Neural crest cell (in vitro differentiated cells): Measurements from ENCODE around the gene ADCK1. TPM values are rescaled to one million over a fixed set of nuclear protein-coding genes. Genes with fewer than 3 reads are reported as not detected.

Source experiments
- DNase-seq: peaks from one replicate; pipeline ENCODE4 v3.0.0; 2021; ENCODE audit warnings: low read depth, mixed read lengths, low spot score
- H3K27ac Mint-ChIP-seq: one replicate; pipeline ENCODE4 v1.8.0; 2021; ENCODE audit warnings: mild to moderate bottlenecking, mixed read lengths; ENCODE audit not compliant: unreplicated experiment
- H3K27me3 Mint-ChIP-seq: 2 replicates; pipeline ENCODE4 v1.8.0; 2021; ENCODE audit warnings: low read depth, mild to moderate bottlenecking, mixed read lengths
- H3K36me3 Mint-ChIP-seq: 2 replicates; pipeline ENCODE4 v1.8.0; 2021; ENCODE audit warnings: low read depth, mild to moderate bottlenecking, mixed read lengths
- H3K4me1 Mint-ChIP-seq: 2 replicates; pipeline ENCODE4 v1.8.0; 2021; ENCODE audit warnings: mixed read lengths
- H3K4me3 Mint-ChIP-seq: one replicate; pipeline ENCODE4 v1.8.0; 2021; ENCODE audit warnings: mild to moderate bottlenecking, mixed read lengths
- H3K9me3 Mint-ChIP-seq: 2 replicates; pipeline ENCODE4 v1.8.0; 2021; ENCODE audit warnings: mixed read lengths
- CTCF ChIP-seq: fragments of 200-600 bp; sonication (generic); conservative IDR thresholded peaks from 2 replicates; pipeline ENCODE4 v1.5.0; 2021; ENCODE audit warnings: antibody characterized with exemption, mild to moderate bottlenecking
- total RNA-seq: library from RNA; stranded (reverse); gene quantifications from 2 replicates; pipeline ENCODE4 v1.2.1, GENCODE V29; 2021

Gene ADCK1
- total RNA-seq, 1 donor from 2014 or later = 9.0 TPM

- Mint-ChIP-seq H3K27ac (no peak overlapping the region), H3K4me3 (no peak overlapping the region), H3K4me1 (no peaks in the 10 kb centered on the region), H3K36me3 (peaks cover 15% of the 10 kb centered on the region), H3K9me3 (peaks cover 8% of the 10 kb centered on the region), H3K27me3 (no peaks in the 10 kb centered on the region)
- no peak for TF ChIP-seq CTCF
- DNase-seq = no peak
These were observed 61.3 kb downstream of the ADCK1 start for GRCh38 chr14:77861201-77861600.

- peak; percentile 93 for TF ChIP-seq CTCF
- DNase-seq = peak; percentile 90
- no peaks in the 10 kb centered on the region for H3K27me3 Mint-ChIP-seq
- H3K4me3 Mint-ChIP-seq = no peak overlapping the region
- peaks cover 8% of the 10 kb centered on the region for H3K9me3 Mint-ChIP-seq
- no peak overlapping the region for H3K27ac Mint-ChIP-seq
- no peaks in the 10 kb centered on the region for H3K4me1 Mint-ChIP-seq
- peaks cover 15% of the 10 kb centered on the region for H3K36me3 Mint-ChIP-seq
These were observed 62.4 kb downstream of the ADCK1 start for GRCh38 chr14:77862154-77862786.

GRCh38 chr14:77864085-77864484, 64.2 kb downstream of the ADCK1 start:
- Mint-ChIP-seq H3K27ac (no peak overlapping the region), H3K4me1 (no peaks in the 10 kb centered on the region), H3K36me3 (peaks cover 11% of the 10 kb centered on the region), H3K9me3 (peaks cover 8% of the 10 kb centered on the region), H3K4me3 (no peak overlapping the region), H3K27me3 (no peaks in the 10 kb centered on the region)
- no peak for DNase-seq
- TF ChIP-seq CTCF = no peak

GRCh38 chr14:77864580-77864979, 64.7 kb downstream of the ADCK1 start:
- H3K9me3 Mint-ChIP-seq = peaks cover 8% of the 10 kb centered on the region
- no peak overlapping the region for H3K27ac Mint-ChIP-seq
- H3K4me3 Mint-ChIP-seq = no peak overlapping the region
- H3K4me1 Mint-ChIP-seq = no peaks in the 10 kb centered on the region
- H3K36me3 Mint-ChIP-seq = peaks cover 11% of the 10 kb centered on the region
- TF ChIP-seq CTCF = no peak
- no peaks in the 10 kb centered on the region for H3K27me3 Mint-ChIP-seq
- DNase-seq = no peak

GRCh38 chr14:77865455-77865854, 65.5 kb downstream of the ADCK1 start:
- Mint-ChIP-seq H3K27ac (no peak overlapping the region), H3K27me3 (no peaks in the 10 kb centered on the region), H3K4me3 (no peak overlapping the region), H3K36me3 (peaks cover 11% of the 10 kb centered on the region), H3K4me1 (no peaks in the 10 kb centered on the region), H3K9me3 (peaks cover 8% of the 10 kb centered on the region)
- no peak for TF ChIP-seq CTCF
- DNase-seq = no peak
